Glutamatergic neuron (in vitro differentiated cells): ENCODE data around the gene MFNG. TPM values are rescaled to one million over a fixed set of nuclear protein-coding genes. Genes with fewer than 3 reads are reported as not detected.

Experiments used
- DNase-seq: peaks from one replicate; pipeline ENCODE4 v3.0.0; 2022
- H3K27ac Mint-ChIP-seq: one replicate; pipeline ENCODE4 v1.8.0; 2020; ENCODE audit warnings: mild to moderate bottlenecking, mixed read lengths, inconsistent platforms; ENCODE audit not compliant: unreplicated experiment
- H3K27me3 Mint-ChIP-seq: one replicate; pipeline ENCODE4 v1.8.0; 2020; ENCODE audit warnings: mild to moderate bottlenecking, moderate library complexity, mixed read lengths, inconsistent platforms; ENCODE audit not compliant: unreplicated experiment
- H3K36me3 Mint-ChIP-seq: one replicate; pipeline ENCODE4 v1.8.0; 2020; ENCODE audit warnings: mild to moderate bottlenecking, mixed read lengths, inconsistent platforms; ENCODE audit not compliant: unreplicated experiment
- H3K4me1 Mint-ChIP-seq: one replicate; pipeline ENCODE4 v1.8.0; 2020; ENCODE audit warnings: mild to moderate bottlenecking, low read depth, mixed read lengths, inconsistent platforms; ENCODE audit not compliant: unreplicated experiment
- H3K4me3 Mint-ChIP-seq: one replicate; pipeline ENCODE4 v1.8.0; 2020; ENCODE audit warnings: mild to moderate bottlenecking, mixed read lengths, inconsistent platforms; ENCODE audit not compliant: unreplicated experiment
- H3K9me3 Mint-ChIP-seq: one replicate; pipeline ENCODE4 v1.8.0; 2020; ENCODE audit warnings: mild to moderate bottlenecking, moderate library complexity, mixed read lengths, inconsistent platforms; ENCODE audit not compliant: unreplicated experiment
- CTCF ChIP-seq: fragments of 200-600 bp; sonication (generic); IDR thresholded peaks from one replicate; pipeline ENCODE4 v1.5.0; 2021; ENCODE audit not compliant: partially characterized antibody, unreplicated experiment
- total RNA-seq: library from RNA; stranded (reverse); fragmentation: NEBNext Ultra II Directional; extraction: Animal tissue kit (Norgen Biotek cat#: 25700); gene quantifications from one replicate; pipeline ENCODE4 v1.2.1, GENCODE V29; 2021; ENCODE audit not compliant: unreplicated experiment

Gene MFNG
- total RNA-seq, 1 donor from 2014 or later: 61.1 TPM

GRCh38 chr22:37484480-37485394 lies 1.4 kb downstream of the MFNG start:
- Mint-ChIP-seq H3K4me3 (peak overlapping the region; percentile 61), H3K27ac (peak overlapping the region; percentile 77), H3K4me1 (peaks cover 39% of the 10 kb centered on the region), H3K27me3 (peaks cover 16% of the 10 kb centered on the region), H3K36me3 (no peaks in the 10 kb centered on the region), H3K9me3 (peaks cover 10% of the 10 kb centered on the region)
- TF ChIP-seq CTCF: no peak
- no peak for DNase-seq

GRCh38 chr22:37483050-37483449 lies 3.1 kb downstream of the MFNG start:
- no peak for DNase-seq
- H3K4me1 Mint-ChIP-seq: peaks cover 39% of the 10 kb centered on the region
- H3K36me3 Mint-ChIP-seq: no peaks in the 10 kb centered on the region
- peaks cover 10% of the 10 kb centered on the region for H3K9me3 Mint-ChIP-seq
- peak overlapping the region; percentile 26 for H3K4me3 Mint-ChIP-seq
- peak overlapping the region; percentile 91 for H3K27ac Mint-ChIP-seq
- TF ChIP-seq CTCF: no peak
- H3K27me3 Mint-ChIP-seq: peaks cover 16% of the 10 kb centered on the region

- peak; percentile 67 for DNase-seq
- Mint-ChIP-seq H3K27ac (peak overlapping the region; percentile 91), H3K27me3 (peaks cover 14% of the 10 kb centered on the region), H3K9me3 (peaks cover 7% of the 10 kb centered on the region), H3K36me3 (no peaks in the 10 kb centered on the region), H3K4me1 (peaks cover 36% of the 10 kb centered on the region), H3K4me3 (peak overlapping the region; percentile 54)
- no peak for TF ChIP-seq CTCF
These were observed 3.9 kb downstream of the MFNG start for GRCh38 chr22:37482244-37482643.

- Mint-ChIP-seq H3K36me3 (no peaks in the 10 kb centered on the region), H3K4me3 (peak overlapping the region; percentile 41), H3K9me3 (peaks cover 5% of the 10 kb centered on the region), H3K27me3 (peaks cover 14% of the 10 kb centered on the region), H3K4me1 (peaks cover 32% of the 10 kb centered on the region), H3K27ac (peak overlapping the region; percentile 91)
- DNase-seq: no peak
- no peak for TF ChIP-seq CTCF
These were observed 4.8 kb downstream of the MFNG start for GRCh38 chr22:37481347-37481907.
